H1 (cell line): Measurements from ENCODE around the gene MYO3A. TPM values are rescaled to one million over a fixed set of nuclear protein-coding genes. Genes with fewer than 3 reads are reported as not detected.

Experiments
- CTCF ChIA-PET: fragments of 300-600 bp; sonication (Branson Sonifier 250); formaldehyde crosslinking; loops from one replicate; lab custom pipeline; 2021; ENCODE audit not compliant: partially characterized antibody; lab: Charles Lee
- POLR2A ChIA-PET: fragments of 300-600 bp; sonication (Branson Sonifier 250); formaldehyde crosslinking; loops from one replicate; lab custom pipeline; 2021; ENCODE audit warnings: inconsistent platforms; ENCODE audit not compliant: partially characterized antibody; lab: Charles Lee
- DNase-seq, 2 experiments: peaks; one replicate each; pipeline versions ENCODE4 v3.0.0 to v3.0.0-alpha.2; 2010 to 2022; ENCODE audit warnings: low spot score in 2 of 2, low read depth in 1 of 2, mixed read lengths in 1 of 2
- FAIRE-seq: peaks from 2 replicates; lab custom pipeline; 2011; peaks lifted over from hg19 to GRCh38; lab: Jason Lieb, UNC
- H2AFZ ChIP-seq: 2 replicates; pipeline ENCODE4 v1.8.1; 2012; ENCODE audit warnings: low read length, inconsistent platforms
- H2AK5ac ChIP-seq: 2 replicates; pipeline ENCODE4 v1.6.1; 2013; ENCODE audit warnings: low read depth, low read length
- H2BK120ac ChIP-seq: replicated peaks from 2 replicates; pipeline ENCODE3; 2013; ENCODE audit warnings: low read depth, low read length, inconsistent platforms
- H2BK12ac ChIP-seq: 2 replicates; pipeline ENCODE4 v1.6.1; 2013; ENCODE audit warnings: low read depth, low read length
- H2BK15ac ChIP-seq: 2 replicates; pipeline ENCODE4 v1.6.1; 2013; ENCODE audit warnings: low read length
- H2BK20ac ChIP-seq: 2 replicates; pipeline ENCODE4 v1.6.1; 2013; ENCODE audit warnings: low read length
- H2BK5ac ChIP-seq: 2 replicates; pipeline ENCODE4 v1.6.1; 2013; ENCODE audit warnings: low read depth, low read length
- H3K14ac ChIP-seq: 2 replicates; pipeline ENCODE4 v1.6.1; 2013; ENCODE audit warnings: inconsistent platforms; ENCODE audit not compliant: insufficient read length
- H3K18ac ChIP-seq: 2 replicates; pipeline ENCODE4 v1.6.1; 2013; ENCODE audit warnings: low read length; ENCODE audit errors: extremely low read depth
- H3K23ac ChIP-seq: 2 replicates; pipeline ENCODE4 v1.6.1; 2013; ENCODE audit warnings: inconsistent platforms; ENCODE audit not compliant: insufficient read length
- H3K23me2 ChIP-seq: 2 replicates; pipeline ENCODE4 v1.6.1; 2013; ENCODE audit warnings: low read depth, low read length
- H3K27ac ChIP-seq: 2 replicates; pipeline ENCODE4 v1.6.1; 2011; ENCODE audit warnings: low read depth, low read length, inconsistent platforms
- H3K27me3 ChIP-seq, 4 experiments: replicated peaks in 1 of 4; 1 replicate in 1 of 4; 2 replicates in 3 of 4; pipeline versions ENCODE4 v1.6.1 to v1.8.1; 2011 to 2013; ENCODE audit warnings: low read length in 3 of 4, mild to moderate bottlenecking in 3 of 4, inconsistent platforms in 2 of 4, mixed read lengths in 2 of 4, moderate library complexity in 1 of 4; ENCODE audit not compliant: control insufficient read depth in 3 of 4, insufficient read depth in 3 of 4; ENCODE audit errors: extremely low read depth in 1 of 4
- H3K36me3 ChIP-seq, 4 experiments: 2 replicates each; pipeline versions ENCODE4 v1.6.1 to v1.8.1; 2011 to 2013; ENCODE audit warnings: mild to moderate bottlenecking in 4 of 4, low read length in 3 of 4, moderate library complexity in 2 of 4, control low read depth in 1 of 4, inconsistent platforms in 1 of 4; ENCODE audit not compliant: insufficient read depth in 4 of 4, control insufficient read depth in 2 of 4
- H3K4ac ChIP-seq: replicated peaks from 2 replicates; pipeline ENCODE3; 2013; ENCODE audit warnings: low read length, low read depth, mixed read lengths, inconsistent platforms; ENCODE audit not compliant: insufficient read length
- H3K4me1 ChIP-seq, 4 experiments: replicated peaks in 1 of 4; 1 replicate in 1 of 4; 2 replicates in 3 of 4; pipeline versions ENCODE4 v1.6.1 to v1.8.1; 2011 to 2013; ENCODE audit warnings: low read length in 3 of 4, inconsistent platforms in 2 of 4, mixed read lengths in 1 of 4; ENCODE audit not compliant: insufficient read depth in 4 of 4, control insufficient read depth in 3 of 4
- H3K4me2 ChIP-seq, 2 experiments: 2 replicates each; pipeline versions ENCODE4 v1.6.1 to v1.8.1; 2011 to 2013; ENCODE audit warnings: low read depth in 2 of 2, low read length in 2 of 2, control low read depth in 1 of 2, inconsistent platforms in 1 of 2, mild to moderate bottlenecking in 1 of 2; ENCODE audit not compliant: insufficient read depth in 1 of 2
- H3K4me3 ChIP-seq, 4 experiments: fragments of 200-600, 300-600 bp in 1 of 4; sonication (generic), shearing (Covaris generic), sonication (Bioruptor Twin) in 1 of 4; 2 replicates each; pipeline versions ENCODE4 v1.5.1 to v1.8.1; 2011 to 2016; ENCODE audit warnings: low read length in 4 of 4, low read depth in 3 of 4, control low read depth in 2 of 4, inconsistent platforms in 2 of 4, mild to moderate bottlenecking in 2 of 4, mixed read lengths in 1 of 4, moderate library complexity in 1 of 4; ENCODE audit not compliant: insufficient read depth in 2 of 4; ENCODE audit errors: extremely low read depth in 1 of 4
- H3K56ac ChIP-seq: replicated peaks from 2 replicates; pipeline ENCODE3; 2013; ENCODE audit warnings: low read depth, mild to moderate bottlenecking, mixed read lengths, low read length, inconsistent platforms; ENCODE audit not compliant: insufficient read length
- H3K79me1 ChIP-seq: 2 replicates; pipeline ENCODE4 v1.6.1; 2013; ENCODE audit warnings: low read depth, low read length, control low read depth
- H3K79me2 ChIP-seq, 2 experiments: 2 replicates each; pipeline versions ENCODE4 v1.6.1 to v1.8.1; 2012 to 2013; ENCODE audit warnings: low read length in 2 of 2, mild to moderate bottlenecking in 2 of 2, inconsistent platforms in 1 of 2; ENCODE audit not compliant: insufficient read depth in 2 of 2, control insufficient read depth in 1 of 2
- H3K9ac ChIP-seq, 4 experiments: replicated peaks in 1 of 4; 1 replicate in 1 of 4; 2 replicates in 3 of 4; pipeline versions ENCODE4 v1.6.1 to v1.8.1; 2011 to 2013; ENCODE audit warnings: low read depth in 3 of 4, low read length in 3 of 4, control low read depth in 2 of 4, mild to moderate bottlenecking in 2 of 4, moderate library complexity in 2 of 4, inconsistent platforms in 1 of 4; ENCODE audit errors: extremely low read depth in 1 of 4
- H3K9me3 ChIP-seq, 2 experiments: 2 replicates each; pipeline versions ENCODE4 v1.6.1 to v1.8.1; 2012 to 2013; ENCODE audit warnings: mild to moderate bottlenecking in 2 of 2, moderate library complexity in 2 of 2, control low read depth in 1 of 2, inconsistent platforms in 1 of 2, low read depth in 1 of 2, low read length in 1 of 2, mixed read lengths in 1 of 2; ENCODE audit not compliant: insufficient read depth in 2 of 2
- H4K20me1 ChIP-seq, 2 experiments: replicated peaks in 1 of 2; 2 replicates each; pipeline versions ENCODE3 to v1.8.1; 2011 to 2013; ENCODE audit warnings: inconsistent platforms in 2 of 2, low read length in 2 of 2, mild to moderate bottlenecking in 1 of 2; ENCODE audit not compliant: insufficient read depth in 2 of 2, control insufficient read depth in 1 of 2
- H4K5ac ChIP-seq: 2 replicates; pipeline ENCODE4 v1.6.1; 2013; ENCODE audit warnings: low read length, low read depth, mixed read lengths, inconsistent platforms; ENCODE audit not compliant: insufficient read length
- H4K8ac ChIP-seq: 2 replicates; pipeline ENCODE4 v1.8.0; 2013; ENCODE audit warnings: mild to moderate bottlenecking, moderate library complexity, low read length, inconsistent platforms; ENCODE audit not compliant: insufficient read depth; ENCODE audit errors: extremely low read depth
- H4K91ac ChIP-seq: replicated peaks from 2 replicates; pipeline ENCODE3; 2013; ENCODE audit warnings: low read length, mixed read lengths, inconsistent platforms; ENCODE audit not compliant: insufficient read length
- ATF3 ChIP-seq: IDR thresholded peaks from 2 replicates; pipeline ENCODE4 v1.6.1; 2011; ENCODE audit warnings: low read depth, mild to moderate bottlenecking, low read length; ENCODE audit not compliant: insufficient read depth
- RXRA ChIP-seq: IDR thresholded peaks from 2 replicates; pipeline ENCODE4 v1.6.1; 2011; ENCODE audit warnings: low read depth, mild to moderate bottlenecking, low read length, moderate library complexity; ENCODE audit not compliant: insufficient read depth
- TCF12 ChIP-seq: IDR thresholded peaks from 2 replicates; pipeline ENCODE4 v1.6.1; 2011; ENCODE audit warnings: low read depth, mild to moderate bottlenecking, low read length
- TEAD4 ChIP-seq: IDR thresholded peaks from 2 replicates; pipeline ENCODE4 v1.6.1; 2012; ENCODE audit warnings: low read depth, low read length, inconsistent platforms, mixed read lengths
- WGBS, 2 experiments: shearing (Covaris generic) in 1 of 2; methylation state at CpG; one replicate each; pipeline versions ENCODE4 v1.1.6 to v1.1.7; 2013 to 2015; ENCODE audit warnings: low lambda C conversion rate in 2 of 2, mixed read lengths in 2 of 2, inconsistent platforms in 1 of 2, low coverage in 1 of 2, missing lambda C conversion rate in 1 of 2; ENCODE audit not compliant: insufficient replicate concordance in 2 of 2, insufficient coverage in 1 of 2, insufficient read length in 1 of 2; ENCODE audit errors: extremely low coverage in 1 of 2, missing lambda C conversion rate in 1 of 2; 5-methylcytosine and 5-hydroxymethylcytosine counted together
- polyA plus RNA-seq, 7 experiments: library from polyadenylated mRNA; depleted of rRNA in 3 of 7; stranded (reverse) in 5 of 7; unstranded in 2 of 7; fragments of >200 nt in 5 of 7; fragments of 200-250 nt in 2 of 7; gene quantifications; 1 replicate in 5 of 7; 2 replicates in 1 of 7; 4 replicates in 1 of 7; pipeline versions ENCODE4 v1.2.1 to v1.2.3, GENCODE V29; 2011 to 2013; ENCODE audit warnings: missing spikeins in 2 of 7, mixed read lengths in 2 of 7
- total RNA-seq: library from RNA; stranded (reverse); fragmentation: NEBNext Ultra II Directional; extraction: Animal tissue kit (Norgen Biotek cat#: 25700); gene quantifications from 2 replicates; pipeline ENCODE4 v1.2.1, GENCODE V29; 2021

Gene MYO3A
- total and polyA plus RNA-seq, 2 of the 8 experiments (the other 6 are each of a cell fraction or from before 2014, with no cell fraction given) = 3.9 to 5.3 TPM

GRCh38 chr10:25974897-25975459 is 40.9 kb downstream of the MYO3A start:
- H3K56ac ChIP-seq = no peak overlapping the region
- no peak overlapping the region for H3K4me2 ChIP-seq
- no peak overlapping the region for H2BK15ac ChIP-seq
- H3K4me1 ChIP-seq = no peaks in the 10 kb centered on the region
- ChIA-PET POLR2A (no interaction called here), CTCF (no interaction called here)
- no peak overlapping the region for H2BK12ac ChIP-seq
- no peak overlapping the region for H3K14ac ChIP-seq
- no peak overlapping the region for H2BK20ac ChIP-seq
- H2AFZ ChIP-seq = no peak overlapping the region
- H3K4me3 ChIP-seq = no peak overlapping the region
- WGBS, 2 experiments = 93% methylated on average over 3 of the region's 3 CpGs; no CpG with 5 or more reads in 1 of the 2 experiments
- H4K5ac ChIP-seq = no peak overlapping the region
- H3K36me3 ChIP-seq = no peaks in the 10 kb centered on the region
- H3K79me1 ChIP-seq = no peaks in the 10 kb centered on the region
- H3K27me3 ChIP-seq = no peaks in the 10 kb centered on the region
- no peak overlapping the region for H2BK120ac ChIP-seq
- DNase-seq (peak in 1 of 2 experiments; percentile 3), FAIRE-seq (peak; percentile 86)
- H3K9me3 ChIP-seq = no peaks in the 10 kb centered on the region; a peak in 1 of 4 replicates
- H3K27ac ChIP-seq = no peak overlapping the region
- H4K8ac ChIP-seq = no peak overlapping the region
- H3K18ac ChIP-seq = no peak overlapping the region
- H3K23ac ChIP-seq = no peak overlapping the region
- no peaks in the 10 kb centered on the region for H4K20me1 ChIP-seq
- H3K9ac ChIP-seq = no peak overlapping the region
- no peak overlapping the region for H2BK5ac ChIP-seq
- no peaks in the 10 kb centered on the region for H3K23me2 ChIP-seq
- no peak overlapping the region for H2AK5ac ChIP-seq
- TF ChIP-seq RXRA = peak; percentile 69; the same call in 1 of the 2 replicates
- TF ChIP-seq ATF3 = no peak
- 0 out of 2 replicates have a peak, but pooled peaks have one; percentile 29 for TF ChIP-seq TCF12
- TF ChIP-seq TEAD4 = peak; percentile 59; the same call in 1 of the 2 replicates
- TF ChIP-seq, all 59 proteins: peak for 3
- Histone ChIP-seq H3K79me2 (no peaks in the 10 kb centered on the region), H3K4ac (no peak overlapping the region), H4K91ac (no peak overlapping the region)
